ENCODE measurements around the gene DOCK8. TPM values are rescaled to one million over a fixed set of nuclear protein-coding genes. Genes with fewer than 3 reads are reported as not detected.

Gene DOCK8
- total and polyA plus RNA-seq, 2 of the 4 experiments (the other 2 are of a cell fraction), result not detected

DNA sequence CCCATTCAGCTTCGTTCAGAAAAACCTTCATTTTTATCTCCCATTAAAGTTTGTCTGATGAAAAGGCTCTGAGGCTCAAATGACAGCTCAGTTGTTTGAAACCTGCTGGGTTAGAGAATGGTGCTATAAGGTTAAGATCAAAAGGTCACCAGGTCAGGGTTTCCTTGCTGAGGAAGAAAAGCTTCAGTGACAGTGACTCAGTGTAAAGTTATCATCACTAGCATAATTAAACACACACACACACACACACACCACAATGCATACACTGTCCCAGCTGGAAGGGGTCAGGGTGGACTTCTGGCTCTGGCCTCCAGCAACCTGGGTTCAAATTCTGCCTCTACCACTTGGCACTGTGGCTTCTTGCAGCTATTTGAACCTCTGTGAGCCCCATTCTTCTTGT lies 281.1 kb downstream of the DOCK8 start:
- H3K4me1 ChIP-seq (ENCODE audit: control insufficient read depth, insufficient read depth, low read length), result no peaks in the 10 kb centered on the region
- ChIA-PET POLR2A (ENCODE audit: unreplicated experiment) (no interaction called here), CTCF (no interaction called here)
- no peak overlapping the region for H4K5ac ChIP-seq (ENCODE audit: low read depth, low read length)
- no peak overlapping the region for H4K8ac ChIP-seq (ENCODE audit: low read depth in 2 of 2, low read length in 2 of 2)
- H2BK20ac ChIP-seq (ENCODE audit: low read depth, low read length), result no peak overlapping the region
- H3K4me2 ChIP-seq (ENCODE audit: low read depth, low read length), result no peak overlapping the region
- H4K20me1 ChIP-seq (ENCODE audit: insufficient read depth, low read length), result no peaks in the 10 kb centered on the region
- H3K9me1 ChIP-seq (ENCODE audit: insufficient read depth, low read length), result no peaks in the 10 kb centered on the region
- no peak overlapping the region for H2AFZ ChIP-seq (replicated peaks; ENCODE audit: low read length, poor library complexity)
- H3K18ac ChIP-seq (ENCODE audit: low read depth, low read length), result no peak overlapping the region
- intact Hi-C loops (cut with micrococcal nuclease) (no loop called here), in situ Hi-C loops (cut with MboI; ENCODE audit: low sequenced_read_pairs) (no loop called here), dilution Hi-C loops (cut with HindIII; ENCODE audit: low sequenced_read_pairs, unreplicated experiment) (no loop called here)
- no peak overlapping the region for H3K4ac ChIP-seq (ENCODE audit: low read depth, low read length)
- H2BK15ac ChIP-seq (ENCODE audit: low read depth, low read length), result no peak overlapping the region
- no peak overlapping the region for H3K56ac ChIP-seq (ENCODE audit: extremely low read depth, insufficient read depth, low read length)
- ATAC-seq (ENCODE audit: low read depth) (no peak), DNase-seq (no peak)
- no TSS peak for BruUV-seq (replicated peaks)
- no peak overlapping the region for H3K14ac ChIP-seq (replicated peaks; ENCODE audit: low read depth, low read length)
- H2AK5ac ChIP-seq (ENCODE audit: low read depth, low read length), result no peak overlapping the region
- no peak overlapping the region for H2BK5ac ChIP-seq (ENCODE audit: low read depth, low read length, poor library complexity, severe bottlenecking)
- H2BK120ac ChIP-seq (ENCODE audit: low read depth, low read length), result no peak overlapping the region
- H3K4me3 ChIP-seq (ENCODE audit: insufficient read depth, low read depth, low read length), result no peak overlapping the region
- H3K27ac ChIP-seq (ENCODE audit: insufficient read depth, low read length), result no peak overlapping the region
- WGBS, 2 experiments (ENCODE audit: extremely low coverage in 2 of 2, insufficient read length in 1 of 2), result no CpG with 5 or more reads among the region's 1 CpG
- TF ChIP-seq SMC3 (IDR thresholded peaks at IDR 0.05; ENCODE audit: low read depth, low read length) (no peak), RAD21 (IDR thresholded peaks at IDR 0.05; ENCODE audit: low read length) (no peak), NFE2L2 (IDR thresholded peaks at IDR 0.05; ENCODE audit: low read depth, low read length) (no peak), MAFK (IDR thresholded peaks at IDR 0.05; ENCODE audit: low read depth, low read length) (no peak), FOS (IDR thresholded peaks at IDR 0.05; ENCODE audit: low read depth, low read length) (no peak), USF2 (IDR thresholded peaks at IDR 0.05; ENCODE audit: low read depth, low read length) (no peak), BHLHE40 (IDR thresholded peaks at IDR 0.05; ENCODE audit: low read depth, low read length) (no peak), RFX5 (IDR thresholded peaks at IDR 0.05; ENCODE audit: low read depth, low read length) (no peak), CHD1 (IDR thresholded peaks at IDR 0.05; ENCODE audit: low read depth, low read length) (no peak), CEBPB (IDR thresholded peaks at IDR 0.05; ENCODE audit: low read depth, low read length) (no peak), POLR2A (IDR thresholded peaks at IDR 0.05; ENCODE audit: low read depth, low read length) (no peak), MXI1 (IDR thresholded peaks at IDR 0.05; ENCODE audit: borderline replicate concordance, low read depth, low read length) (no peak), RCOR1 (IDR thresholded peaks at IDR 0.05; ENCODE audit: insufficient replicate concordance, low read length) (no peak), MAZ (IDR thresholded peaks at IDR 0.05; ENCODE audit: borderline replicate concordance, low read depth, low read length) (no peak)
- TF ChIP-seq, protein P1, sequence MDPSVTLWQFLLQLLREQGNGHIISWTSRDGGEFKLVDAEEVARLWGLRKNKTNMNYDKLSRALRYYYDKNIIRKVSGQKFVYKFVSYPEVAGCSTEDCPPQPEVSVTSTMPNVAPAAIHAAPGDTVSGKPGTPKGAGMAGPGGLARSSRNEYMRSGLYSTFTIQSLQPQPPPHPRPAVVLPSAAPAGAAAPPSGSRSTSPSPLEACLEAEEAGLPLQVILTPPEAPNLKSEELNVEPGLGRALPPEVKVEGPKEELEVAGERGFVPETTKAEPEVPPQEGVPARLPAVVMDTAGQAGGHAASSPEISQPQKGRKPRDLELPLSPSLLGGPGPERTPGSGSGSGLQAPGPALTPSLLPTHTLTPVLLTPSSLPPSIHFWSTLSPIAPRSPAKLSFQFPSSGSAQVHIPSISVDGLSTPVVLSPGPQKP (IDR thresholded peaks at IDR 0.05; ENCODE audit: borderline replicate concordance, low read depth, low read length), result no peak
- TF ChIP-seq, protein P2, sequence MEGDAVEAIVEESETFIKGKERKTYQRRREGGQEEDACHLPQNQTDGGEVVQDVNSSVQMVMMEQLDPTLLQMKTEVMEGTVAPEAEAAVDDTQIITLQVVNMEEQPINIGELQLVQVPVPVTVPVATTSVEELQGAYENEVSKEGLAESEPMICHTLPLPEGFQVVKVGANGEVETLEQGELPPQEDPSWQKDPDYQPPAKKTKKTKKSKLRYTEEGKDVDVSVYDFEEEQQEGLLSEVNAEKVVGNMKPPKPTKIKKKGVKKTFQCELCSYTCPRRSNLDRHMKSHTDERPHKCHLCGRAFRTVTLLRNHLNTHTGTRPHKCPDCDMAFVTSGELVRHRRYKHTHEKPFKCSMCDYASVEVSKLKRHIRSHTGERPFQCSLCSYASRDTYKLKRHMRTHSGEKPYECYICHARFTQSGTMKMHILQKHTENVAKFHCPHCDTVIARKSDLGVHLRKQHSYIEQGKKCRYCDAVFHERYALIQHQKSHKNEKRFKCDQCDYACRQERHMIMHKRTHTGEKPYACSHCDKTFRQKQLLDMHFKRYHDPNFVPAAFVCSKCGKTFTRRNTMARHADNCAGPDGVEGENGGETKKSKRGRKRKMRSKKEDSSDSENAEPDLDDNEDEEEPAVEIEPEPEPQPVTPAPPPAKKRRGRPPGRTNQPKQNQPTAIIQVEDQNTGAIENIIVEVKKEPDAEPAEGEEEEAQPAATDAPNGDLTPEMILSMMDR (conservative IDR thresholded peaks at IDR 0.05; ENCODE audit: low read depth, low read length), result no peak
- no peaks in the 10 kb centered on the region for H3K79me1 ChIP-seq (ENCODE audit: low read depth in 1 of 2, low read length in 2 of 2)
- no peaks in the 10 kb centered on the region for H3K36me3 ChIP-seq (ENCODE audit: control insufficient read depth, insufficient read depth, low read length)
- no peak overlapping the region for H4K91ac ChIP-seq (ENCODE audit: insufficient read depth, low read depth, low read length)
- peaks cover 5% of the 10 kb centered on the region; the same call in 1 of the 2 replicates for H3K27me3 ChIP-seq (ENCODE audit: control insufficient read depth, insufficient read depth, low read length)
- H3K9me3 ChIP-seq (ENCODE audit: control insufficient read depth, insufficient read depth, low read length), result no peaks in the 10 kb centered on the region
- H3K9ac ChIP-seq (ENCODE audit: low read depth, low read length), result no peak overlapping the region
- H3K23ac ChIP-seq (ENCODE audit: low read depth, low read length), result no peak overlapping the region
- H2AK9ac ChIP-seq (replicated peaks; ENCODE audit: low read depth, low read length, poor library complexity), result no peak overlapping the region
